Loucy (cell line): ENCODE measurements around the gene TSSC4.

Source experiments
- H2AFZ ChIP-seq: fragments of 200-600 bp; sonication (generic); 2 replicates; pipeline ENCODE4 v1.6.0; 2016; ENCODE audit warnings: antibody characterized with exemption, mild to moderate bottlenecking, low read length, moderate library complexity
- H3F3A ChIP-seq: fragments of 200-600 bp; 2 replicates; pipeline ENCODE4 v1.6.0; 2016; ENCODE audit warnings: antibody characterized with exemption, low read depth, mild to moderate bottlenecking
- H3K27me3 ChIP-seq: fragments of 200-600 bp; sonication (generic); 2 replicates; pipeline ENCODE4 v1.6.1; 2014; ENCODE audit warnings: low read length, mild to moderate bottlenecking; ENCODE audit not compliant: insufficient read depth, poor library complexity, severe bottlenecking
- H3K36me3 ChIP-seq: fragments of 200-600 bp; sonication (generic); 2 replicates; pipeline ENCODE4 v1.6.1; 2016; ENCODE audit warnings: low read length; ENCODE audit not compliant: insufficient read depth
- H3K4me1 ChIP-seq: fragments of 200-600 bp; sonication (generic); 2 replicates; pipeline ENCODE4 v1.5.1; 2014; ENCODE audit warnings: low read length, mild to moderate bottlenecking; ENCODE audit not compliant: insufficient read depth, poor library complexity, severe bottlenecking
- H3K4me2 ChIP-seq: fragments of 200-600 bp; sonication (generic); 2 replicates; pipeline ENCODE4 v1.6.0; 2014; ENCODE audit warnings: antibody characterized with exemption, low read length, low read depth, mild to moderate bottlenecking; ENCODE audit not compliant: poor library complexity, severe bottlenecking
- H3K4me3 ChIP-seq: fragments of 200-600 bp; sonication (generic); 2 replicates; pipeline ENCODE4 v1.5.1; 2014; ENCODE audit warnings: low read length, mild to moderate bottlenecking, mixed read lengths; ENCODE audit not compliant: poor library complexity, severe bottlenecking
- H3K79me2 ChIP-seq: fragments of 200-600 bp; sonication (generic); 2 replicates; pipeline ENCODE4 v1.6.1; 2014; ENCODE audit warnings: low read length; ENCODE audit not compliant: insufficient read depth
- H3K9ac ChIP-seq: fragments of 200-600 bp; sonication (generic); 2 replicates; pipeline ENCODE4 v1.6.0; 2014; ENCODE audit warnings: mild to moderate bottlenecking, low read depth, low read length, moderate library complexity; ENCODE audit not compliant: poor library complexity, severe bottlenecking
- H3K9me2 ChIP-seq: fragments of 200-600 bp; sonication (generic); replicated peaks from 2 replicates; pipeline ENCODE4 v1.6.1; 2016; ENCODE audit warnings: low read depth, low read length, mixed read lengths
- H3K9me3 ChIP-seq: fragments of 200-600 bp; sonication (generic); 2 replicates; pipeline ENCODE4 v1.6.1; 2014; ENCODE audit warnings: mild to moderate bottlenecking, antibody characterized with exemption, low read length, low read depth; ENCODE audit not compliant: insufficient read depth
- H4K20me1 ChIP-seq: fragments of 200-600 bp; sonication (generic); 2 replicates; pipeline ENCODE4 v1.6.0; 2014; ENCODE audit warnings: antibody characterized with exemption, low read length, mild to moderate bottlenecking; ENCODE audit not compliant: insufficient read depth, poor library complexity, severe bottlenecking
- CTCF ChIP-seq: fragments of 200-600 bp; sonication (generic); conservative IDR thresholded peaks from 2 replicates; pipeline ENCODE4 v1.5.1; 2014; ENCODE audit warnings: mild to moderate bottlenecking, antibody characterized with exemption, low read length
- EZH2phosphoT487 ChIP-seq: fragments of 200-600 bp; IDR thresholded peaks from 2 replicates; pipeline ENCODE4 v1.6.1; 2018; ENCODE audit warnings: antibody characterized with exemption, mild to moderate bottlenecking, moderate library complexity, borderline replicate concordance

Gene TSSC4

GRCh38 chr11:2449548-2450320 is 49.2 kb downstream of the TSSC4 start:
- TF ChIP-seq EZH2phosphoT487 (no peak), CTCF (no peak)
- H3K4me2 ChIP-seq: no peak overlapping the region

GRCh38 chr11:2450321-2451041 is 49.9 kb downstream of the TSSC4 start:
- no peaks in the 10 kb centered on the region for H3F3A ChIP-seq
- H4K20me1 ChIP-seq: no peaks in the 10 kb centered on the region
- no peak overlapping the region for H3K4me2 ChIP-seq
- no peaks in the 10 kb centered on the region for H3K36me3 ChIP-seq
- H3K79me2 ChIP-seq: no peaks in the 10 kb centered on the region
- H3K9me3 ChIP-seq: no peaks in the 10 kb centered on the region
- no peaks in the 10 kb centered on the region for H3K27me3 ChIP-seq
- TF ChIP-seq CTCF (no peak), EZH2phosphoT487 (no peak)
- H3K9ac ChIP-seq: no peak overlapping the region
- H3K4me3 ChIP-seq: no peak overlapping the region
- H2AFZ ChIP-seq: no peak overlapping the region
- H3K9me2 ChIP-seq: no peaks in the 10 kb centered on the region
- H3K4me1 ChIP-seq: no peaks in the 10 kb centered on the region

More at GRCh38 chr11:2449548-2450320, 49.2 kb downstream of the TSSC4 start:
- Histone ChIP-seq H3K9me2 (no peaks in the 10 kb centered on the region), H3K27me3 (no peaks in the 10 kb centered on the region), H3K9ac (no peak overlapping the region), H3K9me3 (no peaks in the 10 kb centered on the region), H3F3A (no peaks in the 10 kb centered on the region), H3K79me2 (no peaks in the 10 kb centered on the region), H3K4me1 (no peaks in the 10 kb centered on the region), H3K4me3 (no peak overlapping the region), H3K36me3 (no peaks in the 10 kb centered on the region), H4K20me1 (no peaks in the 10 kb centered on the region), H2AFZ (no peak overlapping the region)

GRCh38 chr11:2451336-2451735 is 50.8 kb downstream of the TSSC4 start:
- Histone ChIP-seq H3K36me3 (no peaks in the 10 kb centered on the region), H3K4me1 (no peaks in the 10 kb centered on the region), H3K4me2 (no peak overlapping the region), H3K27me3 (no peaks in the 10 kb centered on the region), H3K79me2 (no peaks in the 10 kb centered on the region), H3K4me3 (no peak overlapping the region), H3F3A (no peaks in the 10 kb centered on the region), H3K9me3 (no peaks in the 10 kb centered on the region), H2AFZ (no peak overlapping the region), H3K9me2 (no peaks in the 10 kb centered on the region), H3K9ac (no peak overlapping the region), H4K20me1 (no peaks in the 10 kb centered on the region)
- TF ChIP-seq CTCF (no peak), EZH2phosphoT487 (no peak)
